Kidney (tissue), 14 donors: ENCODE results near the gene NHSL1. TPM values are rescaled to one million over a fixed set of nuclear protein-coding genes. Genes with fewer than 3 reads are reported as not detected.

ENCODE experiments used
- DNase-seq, 5 donors: peaks; one replicate each; pipeline ENCODE4 v3.0.0-alpha.2; 2013 to 2020
- FAIRE-seq: peaks from 2 replicates; lab custom pipeline; 2012; peaks lifted over from hg19 to GRCh38; lab: Jason Lieb, UNC
- H3K27ac ChIP-seq, 2 donors: one replicate each; pipeline ENCODE4 v1.7.0; 2013; ENCODE audit warnings: low read depth in 2 of 2, low read length in 2 of 2, inconsistent platforms in 1 of 2
- H3K27me3 ChIP-seq: one replicate; pipeline ENCODE4 v1.7.1; 2013; ENCODE audit warnings: low read length, inconsistent platforms; ENCODE audit not compliant: control insufficient read depth, insufficient read depth
- H3K36me3 ChIP-seq, 3 donors: one replicate each; pipeline versions ENCODE4 v1.7.0 to v1.7.1; 2013; ENCODE audit warnings: low read length in 3 of 3, control low read depth in 1 of 3, inconsistent platforms in 1 of 3; ENCODE audit not compliant: insufficient read depth in 3 of 3, control insufficient read depth in 2 of 3
- H3K4me1 ChIP-seq, 3 donors: one replicate each; pipeline versions ENCODE4 v1.7.0 to v1.7.1; 2013; ENCODE audit warnings: low read length in 3 of 3, inconsistent platforms in 1 of 3, low read depth in 1 of 3; ENCODE audit not compliant: control insufficient read depth in 2 of 3, insufficient read depth in 2 of 3
- H3K4me3 ChIP-seq, 3 donors: one replicate each; pipeline versions ENCODE4 v1.7.0 to v1.8.1; 2013; ENCODE audit warnings: low read length in 3 of 3, control low read depth in 1 of 3, inconsistent platforms in 1 of 3
- H3K9ac ChIP-seq, 3 donors: one replicate each; pipeline versions ENCODE4 v1.7.0 to v1.7.1; 2013; ENCODE audit warnings: low read length in 3 of 3, control low read depth in 1 of 3, inconsistent platforms in 1 of 3
- H3K9me3 ChIP-seq, 3 donors: one replicate each; pipeline versions ENCODE4 v1.7.0 to v1.7.1; 2013; ENCODE audit warnings: low read length in 3 of 3, control low read depth in 1 of 3, inconsistent platforms in 1 of 3; ENCODE audit not compliant: control insufficient read depth in 2 of 3, insufficient read depth in 1 of 3
- intact Hi-C: fragments of 100-400 bp; cut with DNase I; formaldehyde crosslinking; loops from one replicate; pipeline ENCODE4 v1.11.1; 2022
- polyA plus RNA-seq: library from polyadenylated mRNA; stranded (reverse); fragments of 350-450 nt; fragmentation: Illumina TruSeq; extraction: RNeasy Lipid Tissue Mini Kit (QIAGEN cat#74804); gene quantifications from one replicate; pipeline ENCODE4 v1.2.3, GENCODE V29; 2014; ENCODE audit warnings: low read depth, low replicate concordance; ENCODE audit not compliant: insufficient read depth
- total RNA-seq: library from RNA; stranded (reverse); fragmentation: NEBNext Ultra II Directional; extraction: Animal tissue kit (Norgen Biotek cat#: 25700); gene quantifications from one replicate; pipeline ENCODE4 v1.2.1, GENCODE V29; 2021
- TF ChIP-seq, protein P1 (sequence below): IDR thresholded peaks from 3 replicates; pipeline ENCODE4 v1.5.1; 2012; ENCODE audit warnings: mild to moderate bottlenecking, moderate library complexity, borderline replicate concordance; ENCODE audit not compliant: insufficient read depth; ENCODE audit errors: extremely low read depth
- donor health status: control.
- donor health status: control.
- donor health status: control.
- donor health status: control.
- donor health status: control.
- donor health status: DM: yes; HTN: yes; CAD: no.
- donor health status: Normal renal cell carcinoma (clear cell type).

NHSL1 gene
- total and polyA plus RNA-seq, 2 donors from 2014 or later: 4.4 to 31.4 TPM

GRCh38 chr6:138521790-138522189 is 22.5 kb upstream of the NHSL1 start:
- H3K9ac ChIP-seq: no peak overlapping the region
- TF ChIP-seq, protein P1, sequence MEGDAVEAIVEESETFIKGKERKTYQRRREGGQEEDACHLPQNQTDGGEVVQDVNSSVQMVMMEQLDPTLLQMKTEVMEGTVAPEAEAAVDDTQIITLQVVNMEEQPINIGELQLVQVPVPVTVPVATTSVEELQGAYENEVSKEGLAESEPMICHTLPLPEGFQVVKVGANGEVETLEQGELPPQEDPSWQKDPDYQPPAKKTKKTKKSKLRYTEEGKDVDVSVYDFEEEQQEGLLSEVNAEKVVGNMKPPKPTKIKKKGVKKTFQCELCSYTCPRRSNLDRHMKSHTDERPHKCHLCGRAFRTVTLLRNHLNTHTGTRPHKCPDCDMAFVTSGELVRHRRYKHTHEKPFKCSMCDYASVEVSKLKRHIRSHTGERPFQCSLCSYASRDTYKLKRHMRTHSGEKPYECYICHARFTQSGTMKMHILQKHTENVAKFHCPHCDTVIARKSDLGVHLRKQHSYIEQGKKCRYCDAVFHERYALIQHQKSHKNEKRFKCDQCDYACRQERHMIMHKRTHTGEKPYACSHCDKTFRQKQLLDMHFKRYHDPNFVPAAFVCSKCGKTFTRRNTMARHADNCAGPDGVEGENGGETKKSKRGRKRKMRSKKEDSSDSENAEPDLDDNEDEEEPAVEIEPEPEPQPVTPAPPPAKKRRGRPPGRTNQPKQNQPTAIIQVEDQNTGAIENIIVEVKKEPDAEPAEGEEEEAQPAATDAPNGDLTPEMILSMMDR: no peak
- FAIRE-seq (no peak), DNase-seq (no peak)
- no peak overlapping the region for H3K27ac ChIP-seq
- H3K9me3 ChIP-seq: no peaks in the 10 kb centered on the region
- H3K36me3 ChIP-seq: no peaks in the 10 kb centered on the region
- H3K4me3 ChIP-seq: no peak overlapping the region
- intact Hi-C loops: no loop called here
- H3K4me1 ChIP-seq: no peaks in the 10 kb centered on the region
- H3K27me3 ChIP-seq: no peaks in the 10 kb centered on the region

- Histone ChIP-seq H3K27ac (no peak overlapping the region), H3K9ac (no peak overlapping the region), H3K4me1 (no peaks in the 10 kb centered on the region), H3K27me3 (no peaks in the 10 kb centered on the region), H3K36me3 (no peaks in the 10 kb centered on the region), H3K4me3 (no peak overlapping the region), H3K9me3 (no peaks in the 10 kb centered on the region)
- DNase-seq (no peak), FAIRE-seq (no peak)
- TF ChIP-seq, protein P1: peak; percentile 17
- intact Hi-C loops: no loop called here
Observed at GRCh38 chr6:138520463-138520862, 21.2 kb upstream of the NHSL1 start.

DNA sequence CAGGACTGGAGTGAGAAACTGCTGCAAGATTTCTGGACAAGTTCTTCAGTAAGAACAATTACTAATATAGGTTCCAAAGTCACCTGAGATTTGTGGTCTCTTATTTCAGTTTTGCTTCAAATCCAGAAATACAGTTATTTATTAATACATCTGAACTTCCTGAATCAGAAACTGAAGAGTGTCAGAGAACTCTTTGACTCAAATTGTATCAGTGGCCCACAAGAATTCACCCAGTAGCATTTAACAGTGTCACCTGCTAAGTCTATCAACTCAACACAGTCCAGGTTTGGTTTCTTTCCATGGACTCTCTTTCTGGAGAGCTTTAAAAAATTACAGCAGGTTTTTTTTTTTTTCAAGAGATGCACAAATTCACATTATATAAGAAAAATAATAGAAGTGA is 18.8 kb upstream of the NHSL1 start:
- Histone ChIP-seq H3K9ac (no peak overlapping the region), H3K36me3 (no peaks in the 10 kb centered on the region), H3K27me3 (no peaks in the 10 kb centered on the region), H3K4me1 (no peaks in the 10 kb centered on the region), H3K9me3 (no peaks in the 10 kb centered on the region), H3K27ac (no peak overlapping the region), H3K4me3 (no peak overlapping the region)
- TF ChIP-seq, protein P1: no peak
- FAIRE-seq (no peak), DNase-seq (no peak)
- intact Hi-C loops: no loop called here

DNA sequence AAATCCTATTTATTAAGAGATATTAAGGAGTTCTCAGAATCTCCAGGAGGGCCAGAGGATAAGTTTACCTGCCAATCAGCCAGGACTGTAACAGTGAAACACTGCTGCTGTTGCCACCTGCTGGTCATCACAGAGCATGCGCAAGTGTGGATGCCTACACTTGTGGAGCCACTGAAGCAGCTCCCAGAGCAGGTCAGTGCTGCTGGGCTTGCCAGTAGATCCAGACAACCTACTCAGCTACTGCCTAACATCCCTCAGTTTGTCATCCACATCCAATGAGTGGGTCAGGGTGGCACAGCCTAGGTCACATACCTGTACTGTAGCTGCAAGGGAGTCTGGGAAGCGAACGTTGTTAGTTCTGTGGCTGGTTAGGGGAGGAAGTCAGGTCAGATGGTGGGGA is 18.3 kb upstream of the NHSL1 start:
- no peak for DNase-seq
- no peak for FAIRE-seq
- Histone ChIP-seq H3K27ac (no peak overlapping the region), H3K9ac (no peak overlapping the region), H3K27me3 (no peaks in the 10 kb centered on the region), H3K36me3 (no peaks in the 10 kb centered on the region), H3K4me1 (no peaks in the 10 kb centered on the region), H3K4me3 (no peak overlapping the region), H3K9me3 (no peaks in the 10 kb centered on the region)
- intact Hi-C loops: no loop called here
- TF ChIP-seq, protein P1: peak; percentile 64
